Liver (tissue), 9 donors: ENCODE data around the gene NAMPT. TPM values are rescaled to one million over a fixed set of nuclear protein-coding genes. Genes with fewer than 3 reads are reported as not detected.

ENCODE experiments used
- DNase-seq: peaks from one replicate; pipeline ENCODE4 v3.0.0-alpha.2; 2017; ENCODE audit warnings: low spot score
- H3K27ac ChIP-seq, 2 donors: one replicate each; pipeline ENCODE4 v1.7.0; 2013; ENCODE audit warnings: inconsistent platforms in 2 of 2, low read length in 2 of 2, control low read depth in 1 of 2, low read depth in 1 of 2, mild to moderate bottlenecking in 1 of 2
- H3K27me3 ChIP-seq, 4 donors: one replicate each; pipeline versions ENCODE4 v1.6.1 to v1.7.0; 2013; ENCODE audit warnings: low read length in 3 of 4, inconsistent platforms in 1 of 4, mild to moderate bottlenecking in 1 of 4, moderate library complexity in 1 of 4; ENCODE audit not compliant: control insufficient read depth in 4 of 4, insufficient read depth in 4 of 4
- H3K36me3 ChIP-seq, 4 donors: one replicate each; pipeline versions ENCODE4 v1.6.1 to v1.7.0; 2013; ENCODE audit warnings: low read length in 3 of 4, mild to moderate bottlenecking in 3 of 4, low read depth in 1 of 4, moderate library complexity in 1 of 4; ENCODE audit not compliant: control insufficient read depth in 4 of 4, insufficient read depth in 3 of 4
- H3K4me1 ChIP-seq, 4 donors: one replicate each; pipeline versions ENCODE4 v1.6.1 to v1.7.0; 2013; ENCODE audit warnings: low read length in 3 of 4, mild to moderate bottlenecking in 3 of 4, moderate library complexity in 1 of 4; ENCODE audit not compliant: control insufficient read depth in 4 of 4, insufficient read depth in 4 of 4
- H3K4me3 ChIP-seq, 3 donors: one replicate each; pipeline versions ENCODE4 v1.6.1 to v1.7.0; 2013; ENCODE audit warnings: low read length in 3 of 3, control low read depth in 1 of 3, low read depth in 1 of 3, mild to moderate bottlenecking in 1 of 3
- H3K9ac ChIP-seq, 2 donors: one replicate each; pipeline ENCODE4 v1.7.0; 2013; ENCODE audit warnings: low read length in 2 of 2, mild to moderate bottlenecking in 2 of 2, moderate library complexity in 2 of 2, control low read depth in 1 of 2, low read depth in 1 of 2
- H3K9me3 ChIP-seq, 4 donors: one replicate each; pipeline versions ENCODE4 v1.6.1 to v1.7.0; 2013; ENCODE audit warnings: low read length in 3 of 4; ENCODE audit not compliant: control insufficient read depth in 4 of 4
- EGR1 ChIP-seq, 2 donors: IDR thresholded peaks; 2 replicates each; pipeline ENCODE4 v1.6.1; 2016 to 2018; ENCODE audit warnings: antibody characterized with exemption in 2 of 2, low read depth in 2 of 2
- FOXA1 ChIP-seq: IDR thresholded peaks from 2 replicates; pipeline ENCODE4 v1.6.1; 2016; ENCODE audit warnings: antibody characterized with exemption
- GABPA ChIP-seq, 2 donors: IDR thresholded peaks in 1 of 2; conservative IDR thresholded peaks in 1 of 2; 2 replicates each; pipeline ENCODE4 v1.6.1; 2016; ENCODE audit warnings: antibody characterized with exemption in 2 of 2, mild to moderate bottlenecking in 1 of 2, moderate library complexity in 1 of 2
- HNF4A ChIP-seq, 2 donors: conservative IDR thresholded peaks; 2 replicates each; pipeline ENCODE4 v1.6.1; 2016; ENCODE audit warnings: antibody characterized with exemption in 2 of 2, mild to moderate bottlenecking in 2 of 2
- HNF4G ChIP-seq: IDR thresholded peaks from 2 replicates; pipeline ENCODE4 v1.6.1; 2016; ENCODE audit warnings: antibody characterized with exemption
- JUND ChIP-seq, 2 donors: IDR thresholded peaks; 2 replicates each; pipeline ENCODE4 v1.6.1; 2016; ENCODE audit warnings: antibody characterized with exemption in 2 of 2
- RAD21 ChIP-seq, 2 donors: IDR thresholded peaks; 2 replicates each; pipeline ENCODE4 v1.6.1; 2016; ENCODE audit warnings: antibody characterized with exemption in 2 of 2, mild to moderate bottlenecking in 2 of 2
- RXRA ChIP-seq, 2 donors: IDR thresholded peaks; 2 replicates each; pipeline ENCODE4 v1.6.1; 2017 to 2018; ENCODE audit warnings: antibody characterized with exemption in 2 of 2, mild to moderate bottlenecking in 1 of 2
- TAF1 ChIP-seq: conservative IDR thresholded peaks from 2 replicates; pipeline ENCODE4 v1.6.1; 2016; ENCODE audit warnings: antibody characterized with exemption, mild to moderate bottlenecking
- YY1 ChIP-seq: IDR thresholded peaks from 2 replicates; pipeline ENCODE4 v1.6.1; 2016; ENCODE audit warnings: antibody characterized with exemption, mild to moderate bottlenecking
- WGBS: extraction: QIAGEN DNeasy Blood & Tissue Kit; methylation state at CpG from one replicate; pipeline ENCODE4 v1.1.7; 2013; 5-methylcytosine and 5-hydroxymethylcytosine counted together
- polyA plus RNA-seq, 2 donors: library from polyadenylated mRNA; stranded (reverse) in 1 of 2; unstranded in 1 of 2; fragments of 200-250 nt in 1 of 2; fragments of >200 nt in 1 of 2; fragmentation: Nextera tagmentation in 1 of 2; extraction: Ambion mirVana in 1 of 2; gene quantifications; one replicate each; pipeline versions ENCODE4 v1.2.1 to v1.2.3, GENCODE V29; 2013 to 2015
- total RNA-seq, 2 donors: library from RNA; depleted of rRNA; stranded (reverse); fragments of >200 nt; gene quantifications; one replicate each; pipeline ENCODE4 v1.2.3, GENCODE V29; 2014
- TF ChIP-seq, protein P1 (sequence below): IDR thresholded peaks from 2 replicates; pipeline ENCODE4 v1.6.1; 2016; ENCODE audit warnings: antibody characterized with exemption
- TF ChIP-seq, protein P2 (sequence below): IDR thresholded peaks from 2 replicates; pipeline ENCODE4 v1.6.1; 2016; ENCODE audit warnings: antibody characterized with exemption
- TF ChIP-seq, protein P3 (sequence below): fragments of 150-350 bp; IDR thresholded peaks from 2 replicates; pipeline ENCODE4 v1.5.1; 2017; ENCODE audit warnings: improper control_type of control experiment, low read depth, low read length; ENCODE audit not compliant: missing input control
- TF ChIP-seq, protein P4 (sequence below): IDR thresholded peaks from 2 replicates; pipeline ENCODE4 v1.6.1; 2016; ENCODE audit warnings: antibody characterized with exemption, mild to moderate bottlenecking
- TF ChIP-seq, protein P5 (sequence below): IDR thresholded peaks from 2 replicates; pipeline ENCODE4 v1.6.1; 2016; ENCODE audit warnings: antibody characterized with exemption
- donor health status: healthy.
- donor health status: healthy.
- donor health status: healthy.
- donor health status: healthy.
- donor health status: healthy.

The NAMPT gene
- total and polyA plus RNA-seq, 4 donors: 20.8 to 444 (median 160) TPM

DNA sequence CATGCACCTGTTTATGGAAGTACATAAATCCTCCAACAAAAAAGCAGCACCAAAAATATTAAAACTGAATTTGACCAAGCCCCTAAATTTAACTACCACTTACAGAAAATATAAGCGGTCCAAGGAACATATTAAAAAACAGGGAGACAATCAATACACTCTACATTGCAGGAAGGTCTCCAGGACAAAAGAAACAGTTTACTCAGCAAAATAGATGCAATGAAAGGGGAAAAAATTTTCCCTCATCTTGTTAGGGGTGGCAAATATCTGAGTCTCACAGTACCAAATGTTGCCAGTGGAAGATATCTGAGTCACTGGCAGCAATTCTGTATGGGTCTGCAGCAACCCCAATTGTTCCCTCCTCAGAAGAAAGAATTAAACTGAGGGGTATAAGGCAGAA lies 50.4 kb downstream of the NAMPT start:
- Histone ChIP-seq H3K4me1 (peaks cover 0 to 5% (median 4%) of the 10 kb centered on the region in 4 donors), H3K27me3 (no peaks in the 10 kb centered on the region), H3K36me3 (no peaks in the 10 kb centered on the region), H3K27ac (no peak overlapping the region), H3K9me3 (no peaks in the 10 kb centered on the region), H3K4me3 (no peak overlapping the region), H3K9ac (no peak overlapping the region)
- no peak for DNase-seq
- TF ChIP-seq EGR1 (IDR thresholded peaks at IDR 0.05; ENCODE audit: low read depth in 2 of 2) (no peak), YY1 (no peak), GABPA (IDR thresholded peaks at IDR 0.05 in 1 of 2, conservative IDR thresholded peaks at IDR 0.05 in 1 of 2) (no peak), HNF4A (conservative IDR thresholded peaks at IDR 0.05) (no peak), FOXA1 (no peak)
- TF ChIP-seq, protein P1, sequence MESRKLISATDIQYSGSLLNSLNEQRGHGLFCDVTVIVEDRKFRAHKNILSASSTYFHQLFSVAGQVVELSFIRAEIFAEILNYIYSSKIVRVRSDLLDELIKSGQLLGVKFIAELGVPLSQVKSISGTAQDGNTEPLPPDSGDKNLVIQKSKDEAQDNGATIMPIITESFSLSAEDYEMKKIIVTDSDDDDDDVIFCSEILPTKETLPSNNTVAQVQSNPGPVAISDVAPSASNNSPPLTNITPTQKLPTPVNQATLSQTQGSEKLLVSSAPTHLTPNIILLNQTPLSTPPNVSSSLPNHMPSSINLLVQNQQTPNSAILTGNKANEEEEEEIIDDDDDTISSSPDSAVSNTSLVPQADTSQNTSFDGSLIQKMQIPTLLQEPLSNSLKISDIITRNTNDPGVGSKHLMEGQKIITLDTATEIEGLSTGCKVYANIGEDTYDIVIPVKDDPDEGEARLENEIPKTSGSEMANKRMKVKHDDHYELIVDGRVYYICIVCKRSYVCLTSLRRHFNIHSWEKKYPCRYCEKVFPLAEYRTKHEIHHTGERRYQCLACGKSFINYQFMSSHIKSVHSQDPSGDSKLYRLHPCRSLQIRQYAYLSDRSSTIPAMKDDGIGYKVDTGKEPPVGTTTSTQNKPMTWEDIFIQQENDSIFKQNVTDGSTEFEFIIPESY: no peak
- TF ChIP-seq, protein P2, sequence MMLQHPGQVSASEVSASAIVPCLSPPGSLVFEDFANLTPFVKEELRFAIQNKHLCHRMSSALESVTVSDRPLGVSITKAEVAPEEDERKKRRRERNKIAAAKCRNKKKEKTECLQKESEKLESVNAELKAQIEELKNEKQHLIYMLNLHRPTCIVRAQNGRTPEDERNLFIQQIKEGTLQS: no peak
- TF ChIP-seq, protein P3, sequence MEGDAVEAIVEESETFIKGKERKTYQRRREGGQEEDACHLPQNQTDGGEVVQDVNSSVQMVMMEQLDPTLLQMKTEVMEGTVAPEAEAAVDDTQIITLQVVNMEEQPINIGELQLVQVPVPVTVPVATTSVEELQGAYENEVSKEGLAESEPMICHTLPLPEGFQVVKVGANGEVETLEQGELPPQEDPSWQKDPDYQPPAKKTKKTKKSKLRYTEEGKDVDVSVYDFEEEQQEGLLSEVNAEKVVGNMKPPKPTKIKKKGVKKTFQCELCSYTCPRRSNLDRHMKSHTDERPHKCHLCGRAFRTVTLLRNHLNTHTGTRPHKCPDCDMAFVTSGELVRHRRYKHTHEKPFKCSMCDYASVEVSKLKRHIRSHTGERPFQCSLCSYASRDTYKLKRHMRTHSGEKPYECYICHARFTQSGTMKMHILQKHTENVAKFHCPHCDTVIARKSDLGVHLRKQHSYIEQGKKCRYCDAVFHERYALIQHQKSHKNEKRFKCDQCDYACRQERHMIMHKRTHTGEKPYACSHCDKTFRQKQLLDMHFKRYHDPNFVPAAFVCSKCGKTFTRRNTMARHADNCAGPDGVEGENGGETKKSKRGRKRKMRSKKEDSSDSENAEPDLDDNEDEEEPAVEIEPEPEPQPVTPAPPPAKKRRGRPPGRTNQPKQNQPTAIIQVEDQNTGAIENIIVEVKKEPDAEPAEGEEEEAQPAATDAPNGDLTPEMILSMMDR: no peak
- TF ChIP-seq, protein P4, sequence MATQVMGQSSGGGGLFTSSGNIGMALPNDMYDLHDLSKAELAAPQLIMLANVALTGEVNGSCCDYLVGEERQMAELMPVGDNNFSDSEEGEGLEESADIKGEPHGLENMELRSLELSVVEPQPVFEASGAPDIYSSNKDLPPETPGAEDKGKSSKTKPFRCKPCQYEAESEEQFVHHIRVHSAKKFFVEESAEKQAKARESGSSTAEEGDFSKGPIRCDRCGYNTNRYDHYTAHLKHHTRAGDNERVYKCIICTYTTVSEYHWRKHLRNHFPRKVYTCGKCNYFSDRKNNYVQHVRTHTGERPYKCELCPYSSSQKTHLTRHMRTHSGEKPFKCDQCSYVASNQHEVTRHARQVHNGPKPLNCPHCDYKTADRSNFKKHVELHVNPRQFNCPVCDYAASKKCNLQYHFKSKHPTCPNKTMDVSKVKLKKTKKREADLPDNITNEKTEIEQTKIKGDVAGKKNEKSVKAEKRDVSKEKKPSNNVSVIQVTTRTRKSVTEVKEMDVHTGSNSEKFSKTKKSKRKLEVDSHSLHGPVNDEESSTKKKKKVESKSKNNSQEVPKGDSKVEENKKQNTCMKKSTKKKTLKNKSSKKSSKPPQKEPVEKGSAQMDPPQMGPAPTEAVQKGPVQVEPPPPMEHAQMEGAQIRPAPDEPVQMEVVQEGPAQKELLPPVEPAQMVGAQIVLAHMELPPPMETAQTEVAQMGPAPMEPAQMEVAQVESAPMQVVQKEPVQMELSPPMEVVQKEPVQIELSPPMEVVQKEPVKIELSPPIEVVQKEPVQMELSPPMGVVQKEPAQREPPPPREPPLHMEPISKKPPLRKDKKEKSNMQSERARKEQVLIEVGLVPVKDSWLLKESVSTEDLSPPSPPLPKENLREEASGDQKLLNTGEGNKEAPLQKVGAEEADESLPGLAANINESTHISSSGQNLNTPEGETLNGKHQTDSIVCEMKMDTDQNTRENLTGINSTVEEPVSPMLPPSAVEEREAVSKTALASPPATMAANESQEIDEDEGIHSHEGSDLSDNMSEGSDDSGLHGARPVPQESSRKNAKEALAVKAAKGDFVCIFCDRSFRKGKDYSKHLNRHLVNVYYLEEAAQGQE: no peak
- 94% methylated on average over 1 of the region's 1 CpG for WGBS

DNA sequence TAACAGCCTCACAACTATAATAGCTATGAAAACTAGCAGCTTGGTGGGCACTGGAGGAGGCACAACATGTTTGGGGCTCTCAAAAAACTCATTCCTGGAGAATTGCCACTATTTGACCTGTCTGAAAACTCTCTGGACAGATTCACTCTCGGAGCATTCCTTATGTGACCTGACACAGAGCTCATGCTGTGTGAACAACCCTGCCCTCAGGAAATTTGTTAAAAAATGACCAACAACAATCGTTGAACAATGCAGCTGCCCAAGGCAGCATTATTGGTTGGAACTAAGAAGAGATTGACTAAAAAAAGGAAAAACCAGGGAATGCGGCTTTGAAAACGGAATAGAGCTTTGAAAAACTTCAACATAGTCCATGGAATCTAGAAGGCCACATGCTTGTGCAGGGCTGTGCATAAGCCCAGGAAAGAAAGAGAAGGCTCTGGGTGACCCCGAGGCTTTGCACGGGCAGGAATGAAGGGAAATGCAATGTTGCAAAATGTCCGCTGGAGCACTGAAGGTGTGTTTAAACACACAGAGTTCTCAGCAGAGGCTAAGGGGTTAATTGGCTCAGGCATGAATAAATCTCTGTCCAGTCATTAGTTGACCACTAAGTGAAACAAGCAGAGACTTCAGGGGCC lies 52.8 kb downstream of the NAMPT start:
- no peaks in the 10 kb centered on the region for H3K27me3 ChIP-seq
- 59% methylated on average over 7 of the region's 7 CpGs for WGBS
- no peaks in the 10 kb centered on the region for H3K9me3 ChIP-seq
- no peaks in the 10 kb centered on the region for H3K36me3 ChIP-seq
- peaks cover 0 to 5% (median 2%) of the 10 kb centered on the region in 4 donors for H3K4me1 ChIP-seq
- H3K9ac ChIP-seq: no peak overlapping the region
- DNase-seq: no peak
- no peak overlapping the region for H3K4me3 ChIP-seq
- H3K27ac ChIP-seq: no peak overlapping the region
- TF ChIP-seq, protein P5, sequence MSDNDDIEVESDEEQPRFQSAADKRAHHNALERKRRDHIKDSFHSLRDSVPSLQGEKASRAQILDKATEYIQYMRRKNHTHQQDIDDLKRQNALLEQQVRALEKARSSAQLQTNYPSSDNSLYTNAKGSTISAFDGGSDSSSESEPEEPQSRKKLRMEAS: peak; percentile 77
- TF ChIP-seq TAF1 (no peak), YY1 (peak; percentile 58), RAD21 (IDR thresholded peaks at IDR 0.05) (no peak), FOXA1 (no peak), JUND (IDR thresholded peaks at IDR 0.05) (no peak), RXRA (IDR thresholded peaks at IDR 0.05) (no peak), HNF4G (no peak), HNF4A (conservative IDR thresholded peaks at IDR 0.05) (no peak)
- TF ChIP-seq, protein P1: no peak
- TF ChIP-seq, protein P3: no peak
